HG03159 (cell line): ENCODE measurements around the gene CDCP1.
"Not testable (repeated sequence)": the region's sequence is repeated elsewhere in the genome, so short reads cannot be mapped to it uniquely, and the experiment has no call there.

Source experiments
- ATAC-seq: cut with Tn5 transposase; IDR thresholded peaks from one replicate; pipeline ENCODE4 v1.9.1; 2021; ENCODE audit warnings: mild to moderate bottlenecking, moderate library complexity; ENCODE audit not compliant: unreplicated experiment

Gene CDCP1

GRCh38 chr3:45060165-45060892 lies 85.8 kb downstream of the CDCP1 start:
- ATAC-seq: no peak

GRCh38 chr3:45059132-45059531 lies 87.0 kb downstream of the CDCP1 start:
- ATAC-seq: no peak

GRCh38 chr3:45057557-45057956 lies 88.6 kb downstream of the CDCP1 start:
- ATAC-seq: no peak

GRCh38 chr3:45056608-45057301 lies 89.4 kb downstream of the CDCP1 start:
- no peak for ATAC-seq

- ATAC-seq: no peak
These were observed 90.6 kb downstream of the CDCP1 start for GRCh38 chr3:45055411-45056143.

- no peak for ATAC-seq
These were observed 91.2 kb downstream of the CDCP1 start for GRCh38 chr3:45055032-45055410.

GRCh38 chr3:45054196-45054857 lies 91.9 kb downstream of the CDCP1 start:
- no peak for ATAC-seq

GRCh38 chr3:45053805-45054195 lies 92.4 kb downstream of the CDCP1 start:
- not testable (repeated sequence) for ATAC-seq

GRCh38 chr3:45051685-45052084 lies 94.5 kb downstream of the CDCP1 start:
- no peak for ATAC-seq

GRCh38 chr3:45049807-45050206 lies 96.4 kb downstream of the CDCP1 start:
- no peak for ATAC-seq

GRCh38 chr3:45048244-45048643 lies 97.9 kb downstream of the CDCP1 start:
- ATAC-seq: no peak

GRCh38 chr3:45043728-45044299 lies 102.4 kb downstream of the CDCP1 start:
- ATAC-seq: no peak

- ATAC-seq: no peak
These were observed 104.0 kb downstream of the CDCP1 start for GRCh38 chr3:45042162-45042561.

- ATAC-seq: no peak
These were observed 104.5 kb downstream of the CDCP1 start for GRCh38 chr3:45041666-45042065.

- peak; percentile 69 for ATAC-seq
These were observed 108.3 kb downstream of the CDCP1 start for GRCh38 chr3:45037720-45038455.

- ATAC-seq: no peak
These were observed 110.5 kb downstream of the CDCP1 start for GRCh38 chr3:45035441-45036301.

GRCh38 chr3:45034612-45035252 lies 111.4 kb downstream of the CDCP1 start:
- ATAC-seq: no peak

GRCh38 chr3:45033791-45034190 lies 112.4 kb downstream of the CDCP1 start:
- no peak for ATAC-seq
